ENCODE measurements around the gene NDRG4.

NDRG4 gene

DNA sequence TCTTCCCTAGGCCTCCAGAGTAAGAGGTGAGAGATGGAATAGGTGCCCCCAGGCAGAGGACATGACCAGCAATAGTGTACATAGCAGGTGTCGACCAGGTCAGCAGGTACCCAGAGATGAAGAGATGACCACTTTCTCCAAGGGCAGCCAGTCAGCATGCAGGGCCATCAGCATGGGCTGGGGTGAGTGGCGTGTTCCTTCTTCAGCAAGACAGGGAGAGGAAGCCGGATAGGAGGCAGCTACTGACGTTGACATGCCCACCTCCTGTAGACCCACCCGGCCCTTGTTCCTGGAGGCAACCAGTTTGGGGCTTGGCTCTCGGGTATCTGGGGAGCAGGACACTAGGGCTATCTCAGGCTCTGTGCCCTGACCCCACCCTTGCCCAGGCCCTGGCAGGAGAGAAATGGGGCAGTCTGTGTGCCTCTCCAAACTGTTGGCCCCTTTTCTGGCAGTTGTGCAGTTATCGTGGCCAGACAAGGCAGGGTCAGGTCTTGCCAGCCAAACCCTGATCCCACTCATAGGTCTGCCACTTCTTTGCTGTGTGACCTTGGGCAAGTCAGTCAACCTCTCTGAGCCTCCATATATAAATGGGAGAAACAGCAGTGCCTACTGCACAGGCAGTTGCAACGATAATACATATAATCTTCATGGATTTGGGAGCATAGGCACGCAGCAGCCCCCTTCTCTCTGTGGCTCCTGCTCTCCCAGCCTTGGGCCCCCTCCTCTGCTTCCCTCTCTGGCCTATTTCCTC is 1.4 kb upstream of the NDRG4 start:
- TF ChIP-seq CTCF (IDR thresholded peaks at IDR 0.05), result no peak

GRCh38 chr16:58499092-58499511 is 841 bp upstream of the NDRG4 start:
- TF ChIP-seq CTCF (IDR thresholded peaks at IDR 0.05), result no peak

DNA sequence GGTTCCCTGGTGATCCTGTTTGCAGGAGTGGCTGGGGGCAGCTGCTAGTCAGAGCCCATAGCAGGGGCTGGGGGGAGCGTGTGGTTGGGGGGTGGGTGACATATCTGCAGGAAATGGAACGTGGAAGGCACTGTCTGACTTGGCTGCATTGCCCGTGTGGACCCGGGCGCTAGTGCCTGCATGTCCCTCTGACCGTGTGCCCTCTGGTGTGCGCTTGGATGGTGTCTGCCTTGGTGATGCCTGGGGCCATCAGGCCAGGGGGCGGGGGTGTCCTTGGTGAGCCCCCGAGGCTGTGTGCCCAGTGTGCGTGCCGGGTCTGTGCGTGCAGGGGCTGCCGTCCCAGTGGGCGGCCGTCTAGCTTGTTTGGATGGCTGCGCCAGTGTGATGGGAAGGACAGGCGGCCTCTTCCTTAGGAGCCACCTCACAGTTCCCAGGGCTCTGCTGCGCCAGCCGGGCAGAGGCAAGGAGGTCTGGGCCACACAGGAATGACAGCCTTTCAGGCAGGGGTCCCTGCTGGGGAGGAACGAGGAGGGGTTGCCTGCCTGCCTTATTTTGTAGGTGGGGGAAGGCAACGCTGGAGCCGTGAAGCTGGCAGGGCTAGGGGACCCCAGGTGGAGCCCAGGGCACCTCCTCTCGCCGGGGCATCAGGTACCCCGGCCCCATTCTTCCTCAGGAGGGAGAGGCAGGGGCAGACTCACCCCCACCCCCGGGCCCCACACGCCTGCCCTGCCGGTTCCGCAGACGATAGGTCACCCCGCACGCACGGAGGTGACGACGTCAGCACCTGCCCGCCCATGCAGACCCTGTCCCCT is 693 bp downstream of the NDRG4 start:
- no peak for TF ChIP-seq CTCF (IDR thresholded peaks at IDR 0.05)

- no peak for TF ChIP-seq CTCF (IDR thresholded peaks at IDR 0.05)
Measured at GRCh38 chr16:58501242-58502131, 1.5 kb downstream of the NDRG4 start.

- no peak for TF ChIP-seq CTCF (IDR thresholded peaks at IDR 0.05)
Measured at GRCh38 chr16:58502217-58502921, 2.4 kb downstream of the NDRG4 start.

GRCh38 chr16:58503166-58503862 is 3.4 kb downstream of the NDRG4 start:
- TF ChIP-seq CTCF (IDR thresholded peaks at IDR 0.05), result no peak
